Measurements from ENCODE around the gene CFAP54. TPM values are rescaled to one million over a fixed set of nuclear protein-coding genes. Genes with fewer than 3 reads are reported as not detected.

The CFAP54 gene
- total RNA-seq, 1 experiment from 2014 or later, result not detected

DNA sequence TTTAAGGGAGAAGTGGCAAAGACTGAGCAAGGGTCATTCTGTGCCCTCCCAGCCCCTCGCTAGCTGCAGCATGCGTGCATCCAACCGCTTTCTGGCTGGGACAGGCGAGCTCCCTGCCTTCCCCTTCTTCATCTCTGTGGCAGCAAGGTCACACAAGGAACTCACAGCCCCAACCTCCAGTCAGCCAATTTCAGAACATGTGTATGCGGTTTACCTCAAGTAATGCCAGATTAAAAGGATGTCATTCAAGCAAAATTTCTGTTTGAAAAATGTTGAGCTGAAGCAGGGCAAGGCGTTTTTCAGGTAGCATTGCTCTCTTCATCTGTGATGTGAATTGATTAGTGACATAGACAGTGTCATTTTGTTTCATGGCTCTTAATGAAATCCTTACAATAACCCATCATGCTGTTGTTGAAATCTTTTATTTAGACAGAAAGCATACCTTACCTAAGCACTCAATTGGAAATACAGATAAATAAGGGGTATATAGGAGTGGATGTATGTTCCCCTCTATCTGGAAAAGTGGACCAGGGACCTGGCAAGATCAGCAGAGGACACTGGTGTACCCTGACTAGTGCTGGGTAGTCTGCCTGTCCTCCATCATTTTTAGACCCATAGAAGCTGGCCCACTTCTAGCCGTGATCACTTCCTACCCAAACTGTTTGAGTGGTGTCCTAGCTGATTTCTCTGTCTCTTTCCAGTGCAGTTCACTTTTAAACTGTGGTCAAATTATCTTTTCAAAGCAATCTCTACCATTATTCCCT, 334.9 kb downstream of the CFAP54 start:
- DNase-seq (ENCODE audit: low spot score), result no peak

DNA sequence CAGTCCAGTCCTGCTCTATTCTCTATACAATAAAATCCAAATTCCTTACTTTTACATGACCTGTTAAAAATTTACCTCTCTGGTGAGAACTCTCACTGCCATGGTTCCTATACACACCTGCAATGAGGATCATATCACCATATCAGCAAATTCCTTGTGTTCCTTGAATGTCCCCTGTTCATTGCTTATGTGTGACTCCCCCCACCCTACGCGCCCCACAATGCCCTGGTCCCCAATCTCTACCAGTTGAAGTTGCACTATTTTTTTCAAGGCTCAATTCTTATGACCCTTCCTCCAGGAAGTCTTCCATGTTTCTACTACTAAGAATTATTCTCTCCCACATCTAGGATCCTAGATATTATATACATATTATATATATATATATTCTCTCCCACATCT, 335.5 kb downstream of the CFAP54 start:
- DNase-seq (ENCODE audit: low spot score), result no peak

- DNase-seq (ENCODE audit: low spot score), result no peak
Observed at GRCh38 chr12:96828169-96828789, 338.9 kb downstream of the CFAP54 start.

- DNase-seq (ENCODE audit: low spot score), result no peak
Observed at GRCh38 chr12:96829354-96829753, 340.0 kb downstream of the CFAP54 start.

- DNase-seq (ENCODE audit: low spot score), result no peak
Observed at GRCh38 chr12:96831346-96831745, 342.0 kb downstream of the CFAP54 start.

GRCh38 chr12:96846293-96846692, 356.9 kb downstream of the CFAP54 start:
- DNase-seq (ENCODE audit: low spot score), result no peak

- no peak for DNase-seq (ENCODE audit: low spot score)
Observed at GRCh38 chr12:96850676-96851075, 361.3 kb downstream of the CFAP54 start.

DNA sequence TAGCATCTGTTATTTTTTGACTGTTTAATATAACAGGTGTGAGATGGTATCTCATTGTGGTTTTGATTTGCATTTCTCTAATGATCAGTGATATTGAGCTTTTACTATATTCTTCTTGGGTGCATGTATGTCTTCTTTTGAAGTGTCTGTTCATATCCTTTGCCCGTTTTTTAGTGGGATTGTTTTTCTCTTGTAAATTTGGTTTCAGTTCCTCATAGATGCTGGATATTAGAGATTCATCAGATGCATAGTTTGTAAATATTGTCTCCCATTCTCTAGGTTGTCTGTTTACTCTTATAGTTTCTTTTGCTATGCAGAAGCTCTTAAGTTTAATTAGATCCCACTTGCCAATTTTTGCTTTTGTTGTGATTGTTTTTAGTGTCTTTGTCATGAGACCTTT, 368.8 kb downstream of the CFAP54 start:
- no peak for DNase-seq (ENCODE audit: low spot score)

- no peak for DNase-seq (ENCODE audit: low spot score)
Observed at GRCh38 chr12:96861656-96862055, 372.3 kb downstream of the CFAP54 start.

- no peak for DNase-seq (ENCODE audit: low spot score)
Observed at GRCh38 chr12:96862326-96862725, 372.9 kb downstream of the CFAP54 start.

DNA sequence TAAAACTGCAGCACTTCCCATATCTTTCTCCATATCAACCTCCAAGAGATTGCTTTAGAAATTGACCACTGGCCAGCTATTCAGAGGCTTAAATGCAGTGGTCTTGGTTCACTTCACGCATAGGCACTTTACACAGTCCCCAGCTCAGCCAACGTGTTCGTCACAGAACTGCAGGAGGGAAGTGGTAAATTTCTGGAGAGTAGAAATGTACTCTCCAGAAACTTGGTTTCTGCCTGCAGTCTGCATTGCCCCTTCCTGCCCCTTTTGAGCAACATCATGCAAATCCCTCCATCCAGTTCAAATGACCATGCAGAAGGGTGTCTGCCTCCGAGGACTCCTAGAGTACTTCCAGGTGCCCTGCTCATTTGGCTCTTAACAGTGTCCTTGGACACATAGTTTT, 375.0 kb downstream of the CFAP54 start:
- no peak for DNase-seq (ENCODE audit: low spot score)

GRCh38 chr12:96866801-96867590, 377.6 kb downstream of the CFAP54 start:
- DNase-seq (ENCODE audit: low spot score), result no peak

DNA sequence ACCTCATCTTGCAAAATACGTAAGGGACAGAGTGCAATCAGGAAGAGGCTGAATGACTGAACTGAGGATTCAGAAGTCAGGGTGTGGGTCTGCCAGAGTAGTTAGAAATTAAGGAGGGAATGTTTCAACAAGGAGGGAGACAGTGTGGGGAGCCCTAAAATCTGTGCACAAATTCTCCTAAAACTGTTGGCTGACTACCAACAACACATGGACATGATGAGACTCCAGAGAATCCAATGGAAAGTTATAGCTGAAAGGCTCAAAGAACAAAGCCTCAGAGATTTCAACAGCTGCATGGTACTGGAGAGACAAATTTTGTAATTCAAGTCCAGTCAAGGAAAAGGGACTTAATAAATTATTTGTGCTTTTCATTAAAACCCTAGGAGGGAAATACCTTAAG, 381.6 kb downstream of the CFAP54 start:
- DNase-seq (ENCODE audit: low spot score), result no peak

GRCh38 chr12:96872961-96873360, 383.6 kb downstream of the CFAP54 start:
- no peak for DNase-seq (ENCODE audit: low spot score)

DNA sequence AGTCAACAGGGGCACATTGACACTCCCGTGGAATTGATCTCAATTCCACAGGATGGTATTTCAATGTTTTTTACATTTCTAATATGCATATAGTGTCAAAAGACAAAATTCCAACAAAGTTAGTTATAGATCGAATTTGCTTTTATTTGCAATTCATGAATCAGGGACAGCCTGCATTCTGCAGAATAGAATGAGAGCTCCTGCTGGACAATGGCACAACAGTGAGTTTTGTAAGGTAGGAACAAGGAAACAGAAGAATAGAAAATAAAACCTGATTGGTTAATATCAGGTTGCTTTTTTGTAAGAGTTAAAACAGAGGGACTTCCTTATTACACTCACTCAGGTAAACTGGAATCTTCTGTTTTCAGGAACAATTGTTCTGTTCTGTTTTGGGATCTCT, 384.8 kb downstream of the CFAP54 start:
- DNase-seq (ENCODE audit: low spot score), result no peak

DNA sequence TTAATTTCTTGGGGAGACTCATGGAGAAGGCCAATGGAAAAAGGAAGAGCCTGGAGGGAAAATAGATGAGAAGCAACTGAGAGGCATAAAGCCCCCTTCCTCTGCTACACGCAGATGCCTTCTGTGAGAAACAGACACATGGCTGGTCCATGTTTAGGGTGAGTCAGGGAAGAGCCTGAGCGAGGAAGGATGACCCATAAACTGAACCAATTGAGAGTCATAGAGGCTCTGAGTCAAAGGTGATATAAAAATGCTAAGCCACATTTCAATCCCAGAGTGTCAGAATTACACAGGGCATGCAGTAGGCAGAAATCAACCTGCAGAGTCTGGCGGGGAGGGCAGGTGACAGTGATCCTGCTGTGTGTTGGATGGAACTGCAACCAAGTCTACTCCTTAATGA, 387.6 kb downstream of the CFAP54 start:
- no peak for DNase-seq (ENCODE audit: low spot score)

DNA sequence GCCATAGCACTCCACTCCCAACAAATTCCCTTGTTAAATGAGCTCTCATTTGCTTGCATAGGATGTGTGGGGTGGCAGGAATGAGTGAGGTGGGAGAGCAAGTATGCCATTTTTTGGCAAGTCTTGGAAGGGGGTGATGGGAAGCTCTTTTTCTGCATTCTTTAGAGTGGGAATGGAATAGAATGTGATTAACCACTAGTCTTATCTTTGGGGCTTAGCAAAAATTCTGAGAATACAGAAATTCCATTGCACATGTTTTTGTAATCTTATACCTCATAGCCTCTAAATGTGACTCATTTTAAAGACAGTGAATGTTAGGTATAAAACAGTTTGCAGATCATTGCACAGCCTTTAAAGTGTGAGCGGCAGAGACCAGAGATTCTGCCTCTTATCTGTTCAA, 389.3 kb downstream of the CFAP54 start:
- DNase-seq (ENCODE audit: low spot score), result no peak

DNA sequence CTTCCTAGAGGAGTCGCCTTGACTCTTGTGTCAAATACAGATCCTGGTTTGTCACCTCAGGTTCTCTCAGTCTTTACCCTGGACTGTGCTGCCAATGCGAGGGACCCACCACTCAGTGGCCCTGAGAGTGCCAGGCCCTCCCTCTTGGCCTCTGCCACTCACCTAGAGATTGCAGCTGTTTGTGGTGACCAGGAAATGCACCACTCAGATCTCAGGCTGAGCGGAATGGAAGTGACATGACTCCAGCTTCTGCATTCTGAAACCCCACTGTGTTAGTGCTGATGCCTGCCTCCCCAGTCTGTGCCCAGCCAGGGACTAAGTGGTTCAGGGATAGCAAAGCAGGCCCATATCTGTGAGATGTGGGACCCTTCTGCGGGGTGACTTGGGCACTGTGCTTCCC, 389.9 kb downstream of the CFAP54 start:
- no peak for DNase-seq (ENCODE audit: low spot score)

DNA sequence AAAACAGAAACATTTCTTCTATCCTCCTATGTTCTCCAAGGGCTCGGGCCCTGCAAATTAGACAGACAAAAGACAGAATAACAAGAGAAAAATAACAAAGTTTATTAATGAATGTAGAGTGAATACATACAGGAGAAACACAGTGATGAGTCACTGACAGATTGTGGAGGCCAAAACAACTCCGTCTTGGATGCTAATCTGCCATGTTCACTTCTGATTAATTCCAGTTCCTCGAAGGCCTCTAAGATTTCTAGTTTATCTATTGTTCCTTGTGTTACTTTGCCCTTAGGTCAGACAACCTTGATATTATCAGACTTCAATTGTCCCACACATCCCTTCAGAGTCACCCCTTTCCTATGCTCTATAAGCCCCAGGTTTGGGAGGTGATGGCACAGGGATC, 390.8 kb downstream of the CFAP54 start:
- DNase-seq (ENCODE audit: low spot score), result no peak

GRCh38 chr12:96881608-96882007, 392.2 kb downstream of the CFAP54 start:
- no peak for DNase-seq (ENCODE audit: low spot score)

GRCh38 chr12:96882862-96883261, 393.5 kb downstream of the CFAP54 start:
- no peak for DNase-seq (ENCODE audit: low spot score)

GRCh38 chr12:96883571-96883970, 394.2 kb downstream of the CFAP54 start:
- DNase-seq (ENCODE audit: low spot score), result no peak
